ENCODE measurements around the gene SLC16A2.
"Not testable (repeated sequence)": the region's sequence is repeated elsewhere in the genome, so short reads cannot be mapped to it uniquely, and the experiment has no call there.

SLC16A2 gene

DNA sequence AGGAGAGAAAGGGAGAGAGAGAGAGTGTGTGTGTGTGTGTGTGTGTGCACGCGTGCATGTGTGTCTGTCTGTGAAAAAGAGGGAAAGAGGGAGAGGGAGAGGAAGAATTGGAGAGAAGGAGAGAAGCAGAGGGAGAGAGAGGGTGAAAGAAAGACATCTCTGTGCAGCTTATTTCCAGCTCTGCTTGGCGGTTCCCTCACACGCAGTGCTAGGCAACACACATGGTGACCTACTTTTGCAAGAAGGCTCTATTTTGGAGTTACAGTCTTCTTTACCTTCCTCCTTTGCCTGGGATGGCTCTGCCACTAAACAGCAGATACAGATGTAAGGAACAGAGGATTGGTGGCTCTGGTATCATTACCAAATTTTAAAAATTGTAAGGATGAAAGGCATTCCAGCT, 40.1 kb downstream of the SLC16A2 start:
- H3K9ac ChIP-seq (ENCODE audit: low read depth, low read length) = no peak overlapping the region
- 0 out of 2 replicates have a peak, but pooled peaks cover 3% of the 10 kb centered on the region for H3K4me1 ChIP-seq (ENCODE audit: control insufficient read depth, insufficient read depth, low read length)
- no peak overlapping the region for H3K27ac ChIP-seq (ENCODE audit: low read depth, low read length)
- peaks cover 4% of the 10 kb centered on the region for H3K9me3 ChIP-seq (ENCODE audit: control insufficient read depth, insufficient read depth, low read length)
- H3K36me3 ChIP-seq (ENCODE audit: control insufficient read depth, insufficient read depth, low read length) = no peaks in the 10 kb centered on the region
- H3K4me3 ChIP-seq (ENCODE audit: low read depth, low read length) = no peak overlapping the region
- no peaks in the 10 kb centered on the region for H3K27me3 ChIP-seq (ENCODE audit: control insufficient read depth, insufficient read depth, low read length)

DNA sequence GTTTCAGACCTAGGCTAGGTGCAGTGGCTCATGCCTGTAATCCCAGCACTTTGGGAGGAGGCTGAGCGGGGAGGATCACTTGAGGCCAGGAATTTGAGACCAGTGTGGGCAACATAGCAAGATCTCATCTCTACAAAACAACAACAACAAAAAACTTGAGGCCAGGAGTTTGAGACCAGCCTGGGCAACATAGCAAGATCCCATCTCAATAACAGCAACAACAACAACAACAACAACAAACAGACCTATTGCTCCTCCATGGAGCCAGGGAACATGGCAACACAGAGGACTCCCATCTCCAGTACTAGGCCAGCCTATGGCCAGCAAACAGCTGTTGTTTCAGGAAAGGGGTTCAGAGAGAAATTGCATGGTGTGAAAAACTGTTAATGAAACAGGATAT, 43.4 kb downstream of the SLC16A2 start:
- H3K36me3 ChIP-seq (ENCODE audit: control insufficient read depth, insufficient read depth, low read length) = no peaks in the 10 kb centered on the region
- no peaks in the 10 kb centered on the region for H3K4me1 ChIP-seq (ENCODE audit: control insufficient read depth, insufficient read depth, low read length)
- no peak overlapping the region for H3K27ac ChIP-seq (ENCODE audit: low read depth, low read length)
- no peak overlapping the region for H3K9ac ChIP-seq (ENCODE audit: low read depth, low read length)
- no peak overlapping the region for H3K4me3 ChIP-seq (ENCODE audit: low read depth, low read length)
- H3K27me3 ChIP-seq (ENCODE audit: control insufficient read depth, insufficient read depth, low read length) = no peaks in the 10 kb centered on the region
- H3K9me3 ChIP-seq (ENCODE audit: control insufficient read depth, insufficient read depth, low read length) = peaks cover 4% of the 10 kb centered on the region

DNA sequence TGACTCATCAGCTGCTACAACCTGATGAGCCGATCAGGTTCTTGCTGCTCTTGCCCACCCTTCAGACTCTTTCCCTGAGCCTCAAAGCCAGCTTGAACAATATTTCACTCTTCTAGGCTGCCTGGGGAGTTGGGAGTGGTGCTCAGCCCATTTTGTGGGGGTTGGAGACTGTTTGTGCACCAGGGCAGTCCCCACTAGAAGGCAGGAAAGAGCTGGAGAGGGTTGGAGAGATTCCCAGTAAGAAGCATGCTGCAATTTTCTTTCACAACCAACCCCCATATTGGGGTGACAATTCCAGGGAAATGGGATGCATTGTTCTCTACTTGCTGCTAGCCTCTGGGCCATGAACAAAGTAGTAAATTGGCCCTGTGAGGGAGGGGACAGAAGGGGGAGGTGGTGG, 44.1 kb downstream of the SLC16A2 start:
- H3K27ac ChIP-seq (ENCODE audit: low read depth, low read length) = no peak overlapping the region
- no peak overlapping the region for H3K4me3 ChIP-seq (ENCODE audit: low read depth, low read length)
- no peak overlapping the region for H3K9ac ChIP-seq (ENCODE audit: low read depth, low read length)
- no peaks in the 10 kb centered on the region for H3K36me3 ChIP-seq (ENCODE audit: control insufficient read depth, insufficient read depth, low read length)
- no peaks in the 10 kb centered on the region for H3K27me3 ChIP-seq (ENCODE audit: control insufficient read depth, insufficient read depth, low read length)
- H3K4me1 ChIP-seq (ENCODE audit: control insufficient read depth, insufficient read depth, low read length) = no peaks in the 10 kb centered on the region
- peaks cover 6% of the 10 kb centered on the region for H3K9me3 ChIP-seq (ENCODE audit: control insufficient read depth, insufficient read depth, low read length)

DNA sequence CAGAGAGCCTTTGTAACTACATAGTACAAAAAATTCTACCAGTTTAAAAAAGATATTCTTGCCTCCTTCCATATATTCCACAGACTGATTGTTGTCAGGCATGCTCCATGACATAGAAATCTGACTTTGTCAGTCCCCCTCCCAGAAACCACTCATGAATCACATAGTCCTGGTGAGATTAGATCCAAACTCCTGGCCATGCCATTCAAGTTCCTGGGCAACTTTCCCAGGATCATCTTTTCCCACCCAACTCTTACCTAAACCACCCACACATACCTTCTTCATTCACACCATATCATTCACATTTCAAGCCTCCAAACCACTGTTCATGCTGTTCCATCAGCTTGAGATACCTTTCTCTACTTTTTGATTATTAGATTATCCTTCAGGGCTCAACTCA, 46.4 kb downstream of the SLC16A2 start:
- Histone ChIP-seq H3K4me3 (ENCODE audit: low read depth, low read length) (no peak overlapping the region), H3K36me3 (ENCODE audit: control insufficient read depth, insufficient read depth, low read length) (no peaks in the 10 kb centered on the region), H3K27ac (ENCODE audit: low read depth, low read length) (no peak overlapping the region), H3K9ac (ENCODE audit: low read depth, low read length) (no peak overlapping the region), H3K9me3 (ENCODE audit: control insufficient read depth, insufficient read depth, low read length) (peaks cover 6% of the 10 kb centered on the region), H3K27me3 (ENCODE audit: control insufficient read depth, insufficient read depth, low read length) (no peaks in the 10 kb centered on the region), H3K4me1 (ENCODE audit: control insufficient read depth, insufficient read depth, low read length) (no peaks in the 10 kb centered on the region)

DNA sequence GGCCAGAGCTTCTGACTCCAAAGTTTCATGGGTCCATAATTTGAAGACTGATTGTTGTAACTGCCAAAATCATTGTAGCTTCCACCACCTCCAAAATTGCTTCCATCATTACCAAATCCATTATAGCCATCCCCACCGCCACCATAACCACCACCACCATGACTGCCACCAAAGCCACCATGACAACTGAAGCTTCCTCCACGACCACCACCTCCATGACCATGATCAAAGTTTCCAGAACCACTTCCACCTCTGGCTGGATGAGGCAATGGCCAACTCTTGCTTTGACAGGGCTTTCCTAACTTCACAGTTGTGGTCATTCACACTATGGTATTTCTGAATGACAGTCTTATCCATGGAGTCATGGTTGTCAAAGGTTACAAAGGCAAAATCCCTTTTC, 51.8 kb downstream of the SLC16A2 start:
- H3K4me1 ChIP-seq (ENCODE audit: control insufficient read depth, insufficient read depth, low read length); H3K9ac ChIP-seq (ENCODE audit: low read depth, low read length); H3K4me3 ChIP-seq (ENCODE audit: low read depth, low read length): not testable (repeated sequence)

DNA sequence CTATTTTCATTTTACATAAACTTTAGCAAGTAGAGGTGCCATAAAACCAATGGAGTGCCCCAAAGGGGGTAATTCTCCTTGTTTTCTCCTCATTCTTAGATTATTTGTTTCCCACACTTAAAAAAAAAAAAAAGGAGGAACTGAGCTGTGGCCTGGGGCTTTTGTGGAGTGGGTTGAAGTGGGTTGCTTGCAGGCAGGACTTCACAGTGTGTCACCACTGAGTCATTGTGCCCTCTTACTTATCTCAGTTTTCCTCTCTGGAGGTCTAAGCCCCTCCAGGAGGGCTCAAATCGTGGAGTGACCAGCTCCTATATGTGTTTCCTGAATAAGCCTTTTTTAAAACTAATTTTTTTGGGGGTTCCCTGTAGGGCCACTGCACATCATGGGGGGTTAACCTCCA, 69.0 kb downstream of the SLC16A2 start:
- no peak overlapping the region for H3K9ac ChIP-seq (ENCODE audit: low read depth, low read length)

More for the DNA sequence above, 51.8 kb downstream of the SLC16A2 start:
- H3K27me3 ChIP-seq (ENCODE audit: control insufficient read depth, insufficient read depth, low read length); H3K27ac ChIP-seq (ENCODE audit: low read depth, low read length); H3K9me3 ChIP-seq (ENCODE audit: control insufficient read depth, insufficient read depth, low read length); H3K36me3 ChIP-seq (ENCODE audit: control insufficient read depth, insufficient read depth, low read length): not testable (repeated sequence)

DNA sequence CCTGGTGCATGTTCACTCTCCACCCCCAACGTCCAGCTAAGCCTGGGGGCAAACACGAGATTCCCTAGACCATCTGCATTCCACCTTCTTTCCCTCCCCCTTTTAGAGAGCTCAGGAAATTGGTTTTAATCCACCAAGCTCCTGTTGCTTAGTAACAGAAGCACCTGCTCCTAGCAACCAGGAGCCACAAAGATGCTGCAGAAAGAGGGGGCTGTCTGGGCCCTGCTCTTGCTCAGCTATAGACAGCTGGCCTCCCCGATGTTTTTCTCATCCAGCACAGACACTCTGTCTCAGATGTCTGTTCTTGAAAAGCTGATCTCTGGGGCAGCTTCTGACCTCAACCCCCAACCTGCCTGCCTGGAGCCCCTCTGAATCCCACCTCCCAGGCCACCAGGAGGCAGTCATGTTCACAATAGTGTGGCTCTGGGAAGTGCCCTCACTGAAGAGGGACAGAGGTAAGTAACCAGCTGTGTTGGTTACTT, 71.5 kb downstream of the SLC16A2 start:
- Histone ChIP-seq H3K27ac (ENCODE audit: low read depth, low read length) (peak overlapping the region; percentile 7), H3K9ac (ENCODE audit: low read depth, low read length) (no peak overlapping the region), H3K9me3 (ENCODE audit: control insufficient read depth, insufficient read depth, low read length) (peaks cover 12% of the 10 kb centered on the region; the same call in 1 of the 2 replicates), H3K36me3 (ENCODE audit: control insufficient read depth, insufficient read depth, low read length) (no peaks in the 10 kb centered on the region), H3K4me1 (ENCODE audit: control insufficient read depth, insufficient read depth, low read length) (peaks cover 28% of the 10 kb centered on the region), H3K27me3 (ENCODE audit: control insufficient read depth, insufficient read depth, low read length) (no peaks in the 10 kb centered on the region), H3K4me3 (ENCODE audit: low read depth, low read length) (0 out of 2 replicates have a peak overlapping the region, but pooled peaks have one; percentile 11)

More for the DNA sequence above, 69.0 kb downstream of the SLC16A2 start:
- no peaks in the 10 kb centered on the region for H3K27me3 ChIP-seq (ENCODE audit: control insufficient read depth, insufficient read depth, low read length)
- H3K4me1 ChIP-seq (ENCODE audit: control insufficient read depth, insufficient read depth, low read length) = peaks cover 28% of the 10 kb centered on the region
- H3K4me3 ChIP-seq (ENCODE audit: low read depth, low read length) = no peak overlapping the region
- H3K27ac ChIP-seq (ENCODE audit: low read depth, low read length) = no peak overlapping the region
- H3K9me3 ChIP-seq (ENCODE audit: control insufficient read depth, insufficient read depth, low read length) = peaks cover 14% of the 10 kb centered on the region
- H3K36me3 ChIP-seq (ENCODE audit: control insufficient read depth, insufficient read depth, low read length) = no peaks in the 10 kb centered on the region

DNA sequence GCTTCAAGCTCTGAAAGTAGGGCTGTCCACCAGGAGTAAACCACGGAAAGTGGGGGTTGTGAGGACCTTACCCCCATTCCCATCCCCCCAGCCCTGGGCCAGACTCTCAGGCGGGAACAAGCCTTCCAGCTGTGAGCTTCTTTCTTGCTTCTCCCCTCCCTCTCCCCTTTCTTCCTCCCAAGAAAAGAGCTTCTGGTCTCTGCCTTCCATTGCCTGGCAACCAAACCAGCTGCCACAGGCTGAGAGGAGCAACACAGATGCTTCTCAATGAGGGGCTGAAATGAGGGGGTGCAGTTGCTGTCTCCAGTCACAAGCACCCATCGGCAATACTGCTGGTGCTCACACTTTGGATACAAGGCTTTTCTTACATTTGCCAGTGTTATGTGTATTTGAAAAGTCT, 72.5 kb downstream of the SLC16A2 start:
- Histone ChIP-seq H3K4me3 (ENCODE audit: low read depth, low read length) (no peak overlapping the region), H3K9ac (ENCODE audit: low read depth, low read length) (no peak overlapping the region), H3K27me3 (ENCODE audit: control insufficient read depth, insufficient read depth, low read length) (no peaks in the 10 kb centered on the region), H3K36me3 (ENCODE audit: control insufficient read depth, insufficient read depth, low read length) (no peaks in the 10 kb centered on the region), H3K4me1 (ENCODE audit: control insufficient read depth, insufficient read depth, low read length) (peaks cover 28% of the 10 kb centered on the region), H3K27ac (ENCODE audit: low read depth, low read length) (no peak overlapping the region), H3K9me3 (ENCODE audit: control insufficient read depth, insufficient read depth, low read length) (peaks cover 5% of the 10 kb centered on the region; the same call in 1 of the 2 replicates)

DNA sequence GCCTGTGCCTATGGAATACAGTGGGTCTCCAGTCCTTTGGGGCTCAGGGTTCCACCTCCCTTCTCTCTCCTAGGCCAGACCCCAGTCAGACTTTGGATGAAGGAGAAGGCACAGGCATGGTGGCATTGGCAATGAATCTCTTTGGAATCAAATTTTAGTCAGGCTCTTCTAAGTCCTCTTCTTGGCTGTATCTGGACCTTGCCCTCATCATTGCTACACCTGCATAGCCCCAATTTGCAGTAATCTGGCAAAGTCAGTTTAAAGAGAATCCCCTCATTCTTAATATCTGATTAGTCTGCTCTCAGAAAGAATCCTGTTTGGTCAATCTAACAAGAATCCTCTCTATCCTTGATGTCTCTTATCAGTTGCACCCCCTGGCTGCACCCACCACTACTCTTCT, 77.6 kb downstream of the SLC16A2 start:
- H3K27me3 ChIP-seq (ENCODE audit: control insufficient read depth, insufficient read depth, low read length) = no peaks in the 10 kb centered on the region

DNA sequence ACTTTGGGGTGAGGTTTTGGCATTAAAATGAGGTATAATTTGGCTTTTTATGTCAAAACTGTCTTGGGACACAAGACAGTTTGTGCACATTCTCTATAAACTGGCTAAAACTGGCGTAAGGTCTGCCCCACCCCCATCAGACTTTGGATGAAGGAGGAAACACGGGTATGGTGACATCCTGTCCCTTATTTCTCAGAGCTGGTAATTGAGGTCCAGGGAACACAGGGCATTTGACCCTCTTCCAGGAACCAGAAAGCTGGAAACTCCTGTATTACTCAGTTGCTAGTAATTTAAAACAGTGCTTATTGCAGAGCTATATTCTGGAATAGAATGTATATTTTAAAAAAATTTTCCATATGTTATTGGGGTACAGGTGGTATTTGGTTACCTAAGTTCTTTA, 78.8 kb downstream of the SLC16A2 start:
- Histone ChIP-seq H3K36me3 (ENCODE audit: control insufficient read depth, insufficient read depth, low read length) (no peaks in the 10 kb centered on the region), H3K9me3 (ENCODE audit: control insufficient read depth, insufficient read depth, low read length) (peaks cover 15% of the 10 kb centered on the region), H3K9ac (ENCODE audit: low read depth, low read length) (no peak overlapping the region), H3K4me3 (ENCODE audit: low read depth, low read length) (no peak overlapping the region), H3K4me1 (ENCODE audit: control insufficient read depth, insufficient read depth, low read length) (no peaks in the 10 kb centered on the region), H3K27me3 (ENCODE audit: control insufficient read depth, insufficient read depth, low read length) (no peaks in the 10 kb centered on the region), H3K27ac (ENCODE audit: low read depth, low read length) (no peak overlapping the region)

More for the DNA sequence above, 77.6 kb downstream of the SLC16A2 start:
- H3K9ac ChIP-seq (ENCODE audit: low read depth, low read length) = no peak overlapping the region
- H3K4me3 ChIP-seq (ENCODE audit: low read depth, low read length) = no peak overlapping the region
- no peak overlapping the region for H3K27ac ChIP-seq (ENCODE audit: low read depth, low read length)
- H3K36me3 ChIP-seq (ENCODE audit: control insufficient read depth, insufficient read depth, low read length) = no peaks in the 10 kb centered on the region
- H3K9me3 ChIP-seq (ENCODE audit: control insufficient read depth, insufficient read depth, low read length) = peaks cover 14% of the 10 kb centered on the region
- peaks cover 2% of the 10 kb centered on the region; the same call in 1 of the 2 replicates for H3K4me1 ChIP-seq (ENCODE audit: control insufficient read depth, insufficient read depth, low read length)

DNA sequence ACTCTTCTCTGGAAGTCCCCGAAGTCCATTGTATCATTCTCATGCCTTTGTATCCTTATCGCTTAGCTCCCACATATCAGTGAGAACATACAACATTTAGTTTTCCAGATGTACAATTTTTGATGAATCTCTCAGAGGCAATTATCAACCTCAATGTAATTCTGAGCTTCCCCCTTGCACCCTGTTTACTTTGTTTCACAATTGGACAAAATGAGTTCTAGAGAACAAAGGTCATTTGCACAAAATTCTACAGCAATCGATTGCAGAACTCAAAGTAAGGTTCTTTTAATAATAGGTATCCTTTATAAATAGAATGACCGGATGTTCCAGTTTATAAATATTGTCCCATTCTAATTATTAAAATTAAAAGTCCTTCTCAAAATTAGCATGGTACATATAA, 79.3 kb downstream of the SLC16A2 start:
- H3K9me3 ChIP-seq (ENCODE audit: control insufficient read depth, insufficient read depth, low read length) = peaks cover 15% of the 10 kb centered on the region
- H3K27me3 ChIP-seq (ENCODE audit: control insufficient read depth, insufficient read depth, low read length) = no peaks in the 10 kb centered on the region
- no peaks in the 10 kb centered on the region for H3K36me3 ChIP-seq (ENCODE audit: control insufficient read depth, insufficient read depth, low read length)
- H3K4me1 ChIP-seq (ENCODE audit: control insufficient read depth, insufficient read depth, low read length) = no peaks in the 10 kb centered on the region
- H3K9ac ChIP-seq (ENCODE audit: low read depth, low read length) = no peak overlapping the region
- no peak overlapping the region for H3K4me3 ChIP-seq (ENCODE audit: low read depth, low read length)
- H3K27ac ChIP-seq (ENCODE audit: low read depth, low read length) = no peak overlapping the region

DNA sequence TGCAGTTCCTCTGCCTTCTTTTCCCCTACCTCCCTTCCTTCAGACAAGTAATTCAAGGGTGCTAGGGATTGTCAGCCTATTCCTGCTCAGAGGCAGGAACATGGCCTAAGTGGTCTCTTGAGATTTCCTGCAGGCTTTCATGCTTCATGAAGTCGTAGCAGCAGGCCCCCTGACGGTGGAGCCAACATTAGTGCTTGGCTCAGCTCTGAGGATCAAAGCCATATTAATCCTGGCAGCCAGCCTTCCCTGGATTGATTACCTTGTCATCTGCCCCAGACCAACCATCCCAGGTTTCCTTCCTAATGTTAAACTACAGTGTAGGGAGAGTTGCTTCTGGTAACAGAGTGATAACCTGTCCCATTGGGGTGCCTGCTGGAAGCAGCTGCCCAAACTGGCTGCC, 84.1 kb downstream of the SLC16A2 start:
- Histone ChIP-seq H3K4me3 (ENCODE audit: low read depth, low read length) (no peak overlapping the region), H3K9me3 (ENCODE audit: control insufficient read depth, insufficient read depth, low read length) (peaks cover 12% of the 10 kb centered on the region), H3K27ac (ENCODE audit: low read depth, low read length) (no peak overlapping the region), H3K9ac (ENCODE audit: low read depth, low read length) (no peak overlapping the region), H3K27me3 (ENCODE audit: control insufficient read depth, insufficient read depth, low read length) (no peaks in the 10 kb centered on the region), H3K4me1 (ENCODE audit: control insufficient read depth, insufficient read depth, low read length) (no peaks in the 10 kb centered on the region), H3K36me3 (ENCODE audit: control insufficient read depth, insufficient read depth, low read length) (no peaks in the 10 kb centered on the region)
